K562 (cell line): ENCODE measurements around the gene PARD3. TPM values are rescaled to one million over a fixed set of nuclear protein-coding genes. Genes with fewer than 3 reads are reported as not detected.

ENCODE experiments used
- CBFA2T2 ChIP-seq: fragments of 450-650 bp; conservative IDR thresholded peaks from 2 replicates; pipeline ENCODE4 v1.6.1; 2017; ENCODE audit warnings: mild to moderate bottlenecking
- CEBPZ ChIP-seq: fragments of 150-350 bp; IDR thresholded peaks from 2 replicates; pipeline ENCODE4 v1.6.1; 2014; ENCODE audit warnings: low read depth, mild to moderate bottlenecking, low read length, borderline replicate concordance
- EGR1 ChIP-seq: fragments of 450-650 bp; conservative IDR thresholded peaks from 2 replicates; pipeline ENCODE4 v1.6.1; 2017; ENCODE audit warnings: mild to moderate bottlenecking
- EP300 ChIP-seq: IDR thresholded peaks from 2 replicates; pipeline ENCODE4 v1.6.1; 2012; ENCODE audit warnings: low read length, improper control_type of control experiment
- FOSL1 ChIP-seq: fragments of 200-800 bp; sonication (Bioruptor generic); conservative IDR thresholded peaks from 2 replicates; pipeline ENCODE4 v1.6.1; 2016; ENCODE audit warnings: missing genetic modification characterization, missing compliant biosample characterization
- HMBOX1 ChIP-seq: sonication (generic); IDR thresholded peaks from 2 replicates; pipeline ENCODE4 v1.6.1; 2016
- MYNN ChIP-seq, 2 experiments: sonication (generic); formaldehyde crosslinking in 1 of 2; IDR thresholded peaks; 2 replicates each; pipeline versions ENCODE4 v1.5.0 to v1.6.1; 2016 to 2020; ENCODE audit warnings: antibody characterized with exemption in 1 of 2, missing genetic modification reagents in 1 of 2
- NFE2 ChIP-seq: IDR thresholded peaks from 2 replicates; pipeline ENCODE4 v1.6.1; 2014; ENCODE audit warnings: antibody characterized with exemption, low read depth
- PHB2 ChIP-seq: fragments of 450-650 bp; IDR thresholded peaks from 2 replicates; pipeline ENCODE4 v1.6.1; 2017; ENCODE audit warnings: low read depth
- PML ChIP-seq: IDR thresholded peaks from 2 replicates; pipeline ENCODE4 v1.6.1; 2012; ENCODE audit warnings: low read length, inconsistent platforms
- POLR2B ChIP-seq: fragments of 450-650 bp; IDR thresholded peaks from 2 replicates; pipeline ENCODE4 v1.6.1; 2018; ENCODE audit warnings: low read depth; ENCODE audit not compliant: partially characterized antibody
- SMAD3 ChIP-seq: fragments of 450-650 bp; formaldehyde crosslinking; conservative IDR thresholded peaks from 2 replicates; pipeline ENCODE4 v1.4.0; 2020; ENCODE audit warnings: mild to moderate bottlenecking
- SMARCB1 ChIP-seq: IDR thresholded peaks from 2 replicates; pipeline ENCODE4 v1.6.1; 2011; ENCODE audit warnings: improper control_type of control experiment, low read depth; ENCODE audit not compliant: insufficient read length
- SOX6 ChIP-seq: fragments of 450-650 bp; IDR thresholded peaks from 2 replicates; pipeline ENCODE4 v1.6.1; 2014; ENCODE audit warnings: mild to moderate bottlenecking
- TCF3 ChIP-seq: sonication (generic); formaldehyde crosslinking; IDR thresholded peaks from 2 replicates; pipeline ENCODE4 v1.4.0; 2020; ENCODE audit warnings: mild to moderate bottlenecking, missing genetic modification reagents
- TFAP4 ChIP-seq: sonication (generic); formaldehyde crosslinking; IDR thresholded peaks from 2 replicates; pipeline ENCODE4 v1.8.0; 2022; ENCODE audit warnings: missing genetic modification reagents, mild to moderate bottlenecking, moderate library complexity, borderline replicate concordance
- YY1 ChIP-seq, 3 experiments: IDR thresholded peaks; 2 replicates each; pipeline ENCODE4 v1.6.1; 2011; ENCODE audit warnings: low read length in 2 of 3, mild to moderate bottlenecking in 2 of 3, moderate library complexity in 2 of 3, borderline replicate concordance in 1 of 3, control low read depth in 1 of 3, low read depth in 1 of 3; ENCODE audit not compliant: insufficient read depth in 3 of 3, insufficient replicate concordance in 2 of 3, control insufficient read depth in 1 of 3, insufficient read length in 1 of 3; ENCODE audit errors: extremely low read depth in 1 of 3
- ZNF644 ChIP-seq: fragments of 200-800 bp; sonication (Bioruptor generic); IDR thresholded peaks from 2 replicates; pipeline ENCODE4 v1.6.1; 2016; ENCODE audit warnings: low read depth, missing genetic modification characterization, missing compliant biosample characterization
- polyA plus RNA-seq, 8 experiments: library from polyadenylated mRNA; depleted of rRNA in 4 of 8; stranded (reverse) in 5 of 8; unstranded in 3 of 8; fragments of >200 nt; fragmentation: Nextera tagmentation in 2 of 8; fragmentation: Illumina TruSeq in 1 of 8; extraction: Ambion mirVana in 2 of 8; extraction: Trizol in 1 of 8; gene quantifications; 2 replicates each; pipeline versions ENCODE4 v1.2.1 to v1.2.3, GENCODE V29; 2011 to 2014; ENCODE audit warnings: inconsistent platforms in 1 of 8, missing spikeins in 1 of 8
- total RNA-seq, 7 experiments: library from RNA; depleted of rRNA in 6 of 7; stranded (reverse); fragments of >200 nt in 6 of 7; fragmentation: Illumina TruSeq in 2 of 7; extraction: Trizol in 2 of 7; gene quantifications; 2 replicates each; pipeline versions ENCODE4 v1.2.1 to v1.2.3, GENCODE V29; 2011 to 2021; ENCODE audit warnings: low replicate concordance in 1 of 7
- TF ChIP-seq, protein P1 (sequence below): fragments of 450-650 bp; IDR thresholded peaks from 2 replicates; pipeline ENCODE4 v1.6.1; 2017; ENCODE audit warnings: mild to moderate bottlenecking, moderate library complexity

PARD3 gene
- total and polyA plus RNA-seq, 9 of the 15 experiments (the other 6 are each of a cell fraction or from before 2014, with no cell fraction given): 2.7 to 11.7 (median 7.7) TPM

GRCh38 chr10:34163075-34163905, 651.8 kb downstream of the PARD3 start (continued):
- TF ChIP-seq HMBOX1 (peak; percentile 43; the same call in 1 of the 2 replicates), PML (peak; percentile 48; the same call in 1 of the 2 replicates), POLR2B (no peak), SMARCB1 (no peak), EGR1 (peak; percentile 87), TFAP4 (CRISPR knock-in tag) (peak; percentile 20; the same call in 1 of the 2 replicates), SMAD3 (CRISPR knock-in tag) (0 out of 2 replicates have a peak, but pooled peaks have one; percentile 36), PHB2 (0 out of 2 replicates have a peak, but pooled peaks have one; percentile 21), EP300 (peak; percentile 78), ZNF644 (tag) (no peak), MYNN (IDR thresholded peaks at IDR 0.05) (0 out of 2 replicates have a peak, but pooled peaks have one; percentile 42), MYNN (CRISPR knock-in tag; IDR thresholded peaks at IDR 0.05) (no peak), YY1 (IDR thresholded peaks at IDR 0.05; ENCODE audit: borderline replicate concordance in 1 of 3, control insufficient read depth in 1 of 3, extremely low read depth in 1 of 3, insufficient read depth in 3 of 3, insufficient read length in 1 of 3, insufficient replicate concordance in 2 of 3, low read depth in 1 of 3, low read length in 2 of 3) (no peak), NFE2 (peak; percentile 64), TCF3 (CRISPR knock-in tag) (peak; percentile 90), SOX6 (peak; percentile 86), FOSL1 (tag) (0 out of 2 replicates have a peak, but pooled peaks have one; percentile 16), CEBPZ (no peak), CBFA2T2 (peak; percentile 78)
- TF ChIP-seq, protein P1, sequence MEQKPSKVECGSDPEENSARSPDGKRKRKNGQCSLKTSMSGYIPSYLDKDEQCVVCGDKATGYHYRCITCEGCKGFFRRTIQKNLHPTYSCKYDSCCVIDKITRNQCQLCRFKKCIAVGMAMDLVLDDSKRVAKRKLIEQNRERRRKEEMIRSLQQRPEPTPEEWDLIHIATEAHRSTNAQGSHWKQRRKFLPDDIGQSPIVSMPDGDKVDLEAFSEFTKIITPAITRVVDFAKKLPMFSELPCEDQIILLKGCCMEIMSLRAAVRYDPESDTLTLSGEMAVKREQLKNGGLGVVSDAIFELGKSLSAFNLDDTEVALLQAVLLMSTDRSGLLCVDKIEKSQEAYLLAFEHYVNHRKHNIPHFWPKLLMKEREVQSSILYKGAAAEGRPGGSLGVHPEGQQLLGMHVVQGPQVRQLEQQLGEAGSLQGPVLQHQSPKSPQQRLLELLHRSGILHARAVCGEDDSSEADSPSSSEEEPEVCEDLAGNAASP: no peak
